T-helper 1 cell (primary cell): ENCODE results near the gene MACROH2A1.
"Not testable (repeated sequence)": the region's sequence is repeated elsewhere in the genome, so short reads cannot be mapped to it uniquely, and the experiment has no call there.

Source experiments
- DNase-seq, 5 donors: peaks; one replicate each; pipeline ENCODE4 v3.0.0-alpha.2; 2012 to 2020

MACROH2A1 gene

DNA sequence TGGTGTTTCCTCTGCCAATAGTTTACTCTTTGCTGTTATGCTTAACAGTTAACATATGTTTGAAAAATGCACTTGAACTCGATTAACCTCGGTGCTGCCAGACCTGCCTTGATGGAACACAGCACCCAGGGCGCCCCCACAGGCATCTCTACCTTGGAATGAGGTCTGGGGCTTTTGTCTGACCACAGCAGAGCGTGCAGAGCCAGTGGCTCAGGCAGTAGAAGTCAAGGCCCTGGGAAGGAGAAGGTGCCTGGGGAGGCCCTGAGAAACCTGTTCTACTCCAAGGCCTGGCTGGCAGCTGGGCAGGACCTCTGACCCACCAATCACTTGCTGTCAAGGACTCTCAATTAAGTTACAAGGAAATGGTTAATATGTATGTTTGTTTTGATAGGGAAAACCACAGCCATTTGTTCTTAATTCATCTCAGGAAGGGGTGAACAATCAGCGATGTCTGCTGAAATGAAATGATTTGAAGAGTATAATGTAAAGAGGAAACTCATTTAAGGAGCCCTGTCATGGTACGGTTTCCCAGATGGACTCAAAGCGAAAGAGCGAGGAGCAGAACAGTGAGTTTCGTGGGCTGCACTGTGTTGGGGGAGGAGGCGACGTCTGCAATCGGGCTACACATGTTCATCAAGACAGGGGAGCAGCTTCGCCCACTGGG, 21.9 kb downstream of the MACROH2A1 start:
- peak in 1 of 5 donors; percentile 67 for DNase-seq

GRCh38 chr5:135375040-135375793, 23.8 kb downstream of the MACROH2A1 start:
- no peak for DNase-seq

DNA sequence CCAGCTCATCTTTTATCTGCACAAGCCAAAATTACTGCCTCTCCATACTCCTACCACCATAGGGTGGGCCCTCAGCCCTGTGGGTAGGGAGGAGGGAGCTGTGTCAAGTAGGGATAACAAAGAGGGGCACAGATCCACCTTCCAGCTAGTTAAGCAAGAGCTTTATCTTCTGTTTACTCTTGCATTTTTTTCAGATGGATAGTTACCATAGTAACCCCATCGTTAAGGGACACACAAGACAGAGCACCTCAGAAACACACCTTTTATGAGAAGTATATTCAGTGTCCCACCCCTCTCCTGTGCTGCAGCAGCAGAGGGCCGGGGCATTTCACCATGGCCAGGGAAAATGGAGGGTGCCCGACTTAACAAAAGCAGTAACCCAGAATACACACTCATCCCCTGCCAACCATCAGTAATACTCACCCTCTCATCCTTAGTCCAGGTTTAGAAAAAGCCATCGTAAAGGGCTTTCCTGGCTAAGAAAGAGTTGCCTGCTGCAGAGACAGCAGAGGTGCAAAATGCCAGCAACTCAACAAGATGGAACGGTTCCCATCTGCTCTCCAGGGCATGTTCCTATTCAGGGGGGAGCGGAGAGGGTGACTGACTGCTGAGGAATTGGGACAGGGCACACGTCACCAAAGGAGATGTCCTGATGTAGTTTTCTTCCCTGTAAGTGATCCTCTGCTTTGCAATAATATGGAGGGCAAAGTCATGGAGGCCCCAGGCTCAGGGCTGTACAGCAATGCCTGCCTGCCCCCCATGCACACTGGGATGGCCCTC, 25.1 kb downstream of the MACROH2A1 start:
- DNase-seq = no peak

DNA sequence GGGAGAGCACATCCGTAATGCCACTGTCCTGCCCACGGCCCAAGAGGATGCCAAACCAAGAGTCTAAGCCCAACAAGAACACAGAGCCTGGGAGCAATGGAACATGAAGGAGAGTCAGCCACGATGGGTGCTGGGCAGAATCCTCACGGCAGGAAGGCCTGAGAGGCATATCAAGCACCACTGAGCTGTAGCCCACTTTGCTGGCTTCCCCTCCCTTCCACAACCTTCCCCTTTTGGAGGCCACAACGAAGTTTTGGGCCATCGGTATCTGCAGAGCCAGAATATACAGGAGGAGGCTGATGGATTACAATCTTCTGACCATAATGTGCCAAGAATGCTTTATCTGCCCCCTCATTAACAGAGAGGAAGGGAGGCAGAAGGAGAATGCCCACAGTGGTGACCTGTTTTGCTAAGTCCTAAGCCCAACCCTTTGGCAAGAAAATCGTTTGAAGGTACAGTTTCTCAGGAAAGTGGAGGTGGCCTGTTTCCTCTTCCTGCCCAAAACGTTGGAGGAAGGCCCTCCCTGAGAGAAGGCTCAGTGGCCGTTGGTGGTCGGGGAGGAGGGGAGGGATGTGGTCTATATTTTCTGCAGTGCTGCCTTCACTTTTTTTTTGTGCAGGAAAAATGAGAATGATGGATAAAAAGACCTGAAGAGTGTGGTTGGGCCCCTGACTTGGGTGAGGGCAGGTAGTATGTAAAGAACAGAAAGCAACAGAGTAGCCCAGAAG, 26.2 kb downstream of the MACROH2A1 start:
- peak in 1 of 5 donors; percentile 40 for DNase-seq

DNA sequence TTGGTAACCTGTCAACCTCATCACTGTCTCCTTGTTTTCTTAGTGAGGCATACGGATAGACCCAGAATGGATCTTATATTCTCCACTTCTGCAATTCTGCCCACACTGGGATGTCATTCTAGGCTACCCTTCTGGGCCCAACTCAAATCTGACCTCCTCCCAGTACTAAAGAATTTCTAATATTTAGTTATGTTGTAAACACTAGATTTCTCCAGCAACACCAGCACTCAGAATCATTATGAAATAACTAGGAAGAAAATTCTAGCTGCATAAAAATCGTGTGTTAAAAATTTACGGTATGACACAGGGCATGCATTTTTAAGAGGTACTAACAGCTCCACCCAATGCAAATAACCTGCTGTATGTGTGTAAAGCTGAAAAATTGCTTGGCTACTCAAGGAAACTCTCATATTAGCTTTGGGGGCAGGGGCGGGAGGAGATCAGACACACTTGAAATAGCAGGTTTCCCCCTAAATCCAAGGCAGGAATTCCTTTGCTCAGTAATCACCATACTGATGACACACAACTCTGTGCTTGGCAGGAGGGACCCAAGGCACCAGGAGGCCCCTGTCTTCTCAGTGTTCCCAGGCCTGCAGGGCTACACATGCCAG, 27.3 kb downstream of the MACROH2A1 start:
- no peak for DNase-seq

DNA sequence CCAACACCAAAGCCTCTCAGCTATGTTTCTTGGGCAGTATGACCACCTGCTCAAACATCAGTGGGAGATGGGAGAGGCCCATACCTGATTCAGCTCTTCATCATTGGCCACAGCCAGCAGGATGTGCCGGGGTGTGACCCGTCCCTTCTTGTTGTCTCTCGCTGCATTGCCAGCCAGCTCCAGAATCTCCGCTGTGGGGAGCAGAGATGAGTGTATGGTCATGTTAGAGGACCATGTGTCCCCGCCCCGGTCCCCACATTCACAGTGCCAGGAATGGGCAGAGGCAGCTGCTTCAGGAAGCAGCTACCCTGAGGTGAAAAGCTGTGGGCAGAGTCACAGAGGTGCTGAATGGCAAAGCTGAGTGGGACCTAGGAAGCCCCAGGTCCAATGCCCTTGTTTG, 29.1 kb downstream of the MACROH2A1 start:
- no peak for DNase-seq

- DNase-seq = no peak
These were observed 31.5 kb downstream of the MACROH2A1 start for GRCh38 chr5:135367554-135367953.

- no peak for DNase-seq
These were observed 32.0 kb downstream of the MACROH2A1 start for GRCh38 chr5:135367076-135367475.

GRCh38 chr5:135365281-135365680, 33.8 kb downstream of the MACROH2A1 start:
- DNase-seq = no peak

GRCh38 chr5:135364421-135365262, 34.4 kb downstream of the MACROH2A1 start:
- DNase-seq = no peak

DNA sequence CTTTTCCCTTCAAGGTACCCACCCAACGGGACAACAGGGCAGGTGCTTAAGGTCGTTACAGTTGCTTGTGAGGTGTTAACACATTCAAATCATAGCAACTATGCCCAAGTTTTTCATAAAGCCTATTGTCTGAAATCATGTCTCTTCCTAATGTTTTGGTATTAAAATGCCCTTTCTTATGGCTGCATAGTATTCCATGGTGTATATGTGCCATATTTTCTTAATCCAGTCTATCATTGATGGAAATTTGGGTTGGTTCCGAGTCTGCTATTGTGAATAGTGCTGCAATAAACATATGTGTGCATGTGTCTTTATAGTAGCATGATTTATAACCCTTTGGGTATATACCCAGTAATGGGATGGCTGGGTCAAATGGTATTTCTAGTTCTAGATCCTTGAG, 35.7 kb downstream of the MACROH2A1 start:
- not testable (repeated sequence) for DNase-seq

- DNase-seq = no peak
These were observed 36.9 kb downstream of the MACROH2A1 start for GRCh38 chr5:135362102-135362501.

GRCh38 chr5:135360278-135361274, 38.5 kb downstream of the MACROH2A1 start:
- no peak for DNase-seq

DNA sequence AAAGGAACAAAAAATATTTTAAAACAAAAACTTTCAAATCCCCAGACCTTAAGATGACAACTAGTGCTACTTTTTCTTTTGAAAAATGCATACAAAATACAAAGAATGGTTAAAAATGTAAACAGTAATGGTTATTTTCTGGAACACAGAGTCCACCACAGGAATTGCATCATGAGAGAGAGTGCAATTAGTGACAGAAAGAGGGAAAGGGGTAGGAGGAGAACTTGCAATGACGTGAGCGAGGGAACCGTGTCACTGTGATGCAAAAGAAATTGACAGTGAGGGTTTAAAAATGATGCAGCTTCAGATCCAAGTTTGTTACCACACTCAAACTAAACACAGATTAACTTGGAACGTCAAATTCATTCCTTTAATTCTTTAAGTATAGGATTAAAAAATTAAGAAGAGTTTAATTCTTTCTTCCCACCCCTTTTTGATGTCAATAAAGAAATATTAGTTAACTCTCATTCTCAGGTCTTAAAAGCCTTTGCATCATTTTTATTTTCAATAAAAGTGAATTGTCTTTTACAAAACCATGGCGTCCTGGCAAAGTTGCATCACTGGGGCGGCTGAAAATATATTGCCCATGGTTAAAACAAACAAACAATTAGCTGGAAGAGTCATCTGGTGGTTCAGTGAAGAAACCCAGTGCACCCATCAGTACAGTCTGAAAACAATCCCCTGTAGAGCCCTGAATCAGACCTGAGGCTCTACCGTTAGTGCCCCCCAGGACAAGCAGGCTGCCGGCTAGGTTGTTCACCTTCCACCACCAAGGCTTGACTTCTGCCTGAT, 39.5 kb downstream of the MACROH2A1 start:
- no peak for DNase-seq

DNA sequence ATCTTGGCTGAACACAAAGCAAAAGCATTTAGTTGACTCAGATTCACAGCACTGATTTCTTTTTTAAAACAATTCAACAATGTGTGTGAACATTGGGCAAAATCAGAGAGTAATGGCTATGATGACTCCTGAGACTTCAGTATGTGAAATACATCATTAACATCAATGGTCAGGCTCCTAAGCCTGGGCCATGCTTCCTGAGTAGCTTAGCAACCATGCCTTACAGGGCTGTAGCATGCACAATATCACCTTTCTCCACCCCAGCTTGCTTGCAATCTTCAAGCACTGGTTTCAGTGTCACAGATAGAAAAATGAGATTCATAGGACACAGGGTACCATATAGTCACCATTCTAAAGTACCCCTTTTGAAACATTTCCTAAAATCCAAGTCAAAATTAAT, 41.3 kb downstream of the MACROH2A1 start:
- no peak for DNase-seq

- no peak for DNase-seq
These were observed 42.3 kb downstream of the MACROH2A1 start for GRCh38 chr5:135356522-135357318.

GRCh38 chr5:135355169-135355568, 43.9 kb downstream of the MACROH2A1 start:
- no peak for DNase-seq

- DNase-seq = no peak
These were observed 44.9 kb downstream of the MACROH2A1 start for GRCh38 chr5:135353952-135354721.
